BJ (cell line): Measurements from ENCODE around the gene VSX2. TPM values are rescaled to one million over a fixed set of nuclear protein-coding genes. Genes with fewer than 3 reads are reported as not detected.

Source experiments
- CTCF ChIA-PET: fragments of 350-600 bp; formaldehyde crosslinking; extraction: SDS; loops from one replicate; lab custom pipeline; 2021; ENCODE audit warnings: antibody characterized with exemption, inconsistent platforms; lab: Yijun Ruan, JAX
- POLR2A ChIA-PET: fragments of 300-600 bp; sonication (Branson Sonifier 250); formaldehyde crosslinking; extraction: SDS; loops from one replicate; lab custom pipeline; 2021; ENCODE audit warnings: antibody characterized with exemption; lab: Charles Lee
- DNase-seq: peaks from one replicate; pipeline ENCODE4 v3.0.0-alpha.2; 2011; ENCODE audit warnings: low read depth
- H3K27me3 ChIP-seq: 2 replicates; pipeline ENCODE4 v1.6.0; 2011; ENCODE audit warnings: low read length; ENCODE audit not compliant: control insufficient read depth, insufficient read depth
- H3K36me3 ChIP-seq: 2 replicates; pipeline ENCODE4 v1.5.1; 2011; ENCODE audit warnings: low read length; ENCODE audit not compliant: control insufficient read depth, insufficient read depth
- H3K4me3 ChIP-seq: 2 replicates; pipeline ENCODE4 v1.5.1; 2011; ENCODE audit warnings: low read depth, mild to moderate bottlenecking, control low read depth, low read length
- CTCF ChIP-seq: IDR thresholded peaks from 2 replicates; pipeline ENCODE4 v1.5.1; 2011; ENCODE audit warnings: low read depth, mild to moderate bottlenecking, control low read depth, inconsistent platforms, low read length, moderate library complexity; ENCODE audit not compliant: insufficient read depth
- polyA plus RNA-seq: library from polyadenylated mRNA; depleted of rRNA; stranded (reverse); fragments of >200 nt; gene quantifications from 2 replicates; pipeline ENCODE4 v1.2.3, GENCODE V29; 2011

Gene VSX2
- polyA plus RNA-seq, 1 experiment: not detected

- H3K4me3 ChIP-seq: peak overlapping the region; percentile 37
- DNase-seq: no peak
- TF ChIP-seq CTCF: no peak
- H3K36me3 ChIP-seq: no peaks in the 10 kb centered on the region
- ChIA-PET CTCF (interaction anchor here (0.6 to 3.0 kb wide), 22 partner anchors 8 to 465 kb away, joined by 3 to 21 read pairs (median 5); partner anchors contain the start of genes ALDH6A1 and VSX2), POLR2A (no interaction called here)
- H3K27me3 ChIP-seq: peaks cover 22% of the 10 kb centered on the region
Observed at GRCh38 chr14:74257941-74258763, 18.9 kb downstream of the VSX2 start.

DNA sequence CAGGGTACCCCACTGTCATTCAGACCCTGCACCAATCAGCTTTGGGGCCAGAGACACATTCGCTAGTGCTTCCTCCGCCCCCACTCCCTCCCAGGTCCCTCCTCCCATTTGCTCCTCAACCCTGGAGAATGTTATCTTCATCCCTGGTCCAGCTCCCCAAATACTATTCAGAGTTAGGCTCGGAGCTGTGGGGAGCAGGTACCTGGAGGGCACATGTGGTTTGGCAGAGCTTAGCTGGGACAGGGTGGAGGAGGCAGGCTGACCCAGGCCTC lies 19.5 kb downstream of the VSX2 start:
- Histone ChIP-seq H3K36me3 (no peaks in the 10 kb centered on the region), H3K27me3 (peaks cover 21% of the 10 kb centered on the region), H3K4me3 (no peak overlapping the region)
- POLR2A ChIA-PET: no interaction called here
- CTCF ChIA-PET: interaction anchor here (0.6 to 3.0 kb wide), 15 partner anchors 9 to 465 kb away, joined by 3 to 21 read pairs (median 5); partner anchors contain the start of gene VSX2
- DNase-seq: no peak
- no peak for TF ChIP-seq CTCF

GRCh38 chr14:74259513-74259912 lies 20.3 kb downstream of the VSX2 start:
- no peak for TF ChIP-seq CTCF
- Histone ChIP-seq H3K27me3 (peaks cover 20% of the 10 kb centered on the region), H3K4me3 (no peak overlapping the region), H3K36me3 (no peaks in the 10 kb centered on the region)
- POLR2A ChIA-PET: no interaction called here
- DNase-seq: no peak
- CTCF ChIA-PET: interaction anchor here (1.6 to 2.2 kb wide), 2 partner anchors 36 to 141 kb away, joined by 5 to 7 read pairs; no protein-coding TSS in a partner anchor

DNA sequence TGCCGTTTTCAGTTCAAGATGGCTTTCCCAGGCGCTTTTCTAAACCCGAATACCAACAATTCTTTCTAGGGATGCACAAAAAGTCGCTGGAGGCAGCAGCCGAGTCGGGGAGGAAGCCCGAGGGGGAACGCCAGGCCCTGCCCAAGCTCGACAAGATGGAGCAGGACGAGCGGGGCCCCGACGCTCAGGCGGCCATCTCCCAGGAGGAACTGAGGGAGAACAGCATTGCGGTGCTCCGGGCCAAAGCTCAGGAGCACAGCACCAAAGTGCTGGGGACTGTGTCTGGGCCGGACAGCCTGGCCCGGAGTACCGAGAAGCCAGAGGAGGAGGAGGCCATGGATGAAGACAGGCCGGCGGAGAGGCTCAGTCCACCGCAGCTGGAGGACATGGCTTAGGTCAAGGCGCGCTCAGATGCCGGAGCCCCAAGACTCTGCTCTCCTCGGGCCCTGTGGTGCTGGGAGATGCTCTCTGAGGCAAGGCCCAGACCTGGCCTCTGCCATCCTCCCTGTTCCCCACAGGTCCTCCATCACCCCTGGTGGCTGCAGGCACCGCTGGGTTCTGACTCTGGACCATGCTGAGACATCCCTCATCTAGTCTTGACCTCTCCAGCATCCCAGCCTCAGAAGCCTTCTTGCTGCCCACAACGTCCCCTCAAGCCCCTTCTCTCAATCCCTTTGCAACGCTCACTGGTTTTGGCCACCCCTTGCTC lies 21.4 kb downstream of the VSX2 start:
- H3K27me3 ChIP-seq: peaks cover 18% of the 10 kb centered on the region
- POLR2A ChIA-PET: no interaction called here
- CTCF ChIA-PET: interaction anchor here (1.5 kb wide), 1 partner anchor 9 kb away, joined by 6 read pairs; no protein-coding TSS in a partner anchor
- no peaks in the 10 kb centered on the region for H3K36me3 ChIP-seq
- DNase-seq: no peak
- no peak for TF ChIP-seq CTCF
- no peak overlapping the region for H3K4me3 ChIP-seq

GRCh38 chr14:74261288-74261687 lies 22.0 kb downstream of the VSX2 start:
- Histone ChIP-seq H3K36me3 (no peaks in the 10 kb centered on the region), H3K4me3 (no peak overlapping the region), H3K27me3 (peaks cover 17% of the 10 kb centered on the region)
- ChIA-PET CTCF (interaction anchor here (1.5 kb wide), 1 partner anchor 10 kb away, joined by 6 read pairs; no protein-coding TSS in a partner anchor), POLR2A (no interaction called here)
- TF ChIP-seq CTCF: no peak
- no peak for DNase-seq
